DOHH2 (cell line): ENCODE measurements around the gene SPECC1L.

Experiments
- EZH2phosphoT487 ChIP-seq: fragments of 200-600 bp; sonication (generic); IDR thresholded peaks from 2 replicates; pipeline ENCODE4 v1.6.1; 2017; ENCODE audit warnings: borderline replicate concordance, mild to moderate bottlenecking, antibody characterized with exemption, low read length, moderate library complexity, mixed read lengths
- TF ChIP-seq, protein P1 (sequence below): fragments of 200-600 bp; sonication (generic); IDR thresholded peaks from one replicate; pipeline ENCODE4 v1.5.1; 2014; ENCODE audit warnings: antibody characterized with exemption, mild to moderate bottlenecking, low read depth, low read length; ENCODE audit not compliant: poor library complexity, severe bottlenecking

DNA sequence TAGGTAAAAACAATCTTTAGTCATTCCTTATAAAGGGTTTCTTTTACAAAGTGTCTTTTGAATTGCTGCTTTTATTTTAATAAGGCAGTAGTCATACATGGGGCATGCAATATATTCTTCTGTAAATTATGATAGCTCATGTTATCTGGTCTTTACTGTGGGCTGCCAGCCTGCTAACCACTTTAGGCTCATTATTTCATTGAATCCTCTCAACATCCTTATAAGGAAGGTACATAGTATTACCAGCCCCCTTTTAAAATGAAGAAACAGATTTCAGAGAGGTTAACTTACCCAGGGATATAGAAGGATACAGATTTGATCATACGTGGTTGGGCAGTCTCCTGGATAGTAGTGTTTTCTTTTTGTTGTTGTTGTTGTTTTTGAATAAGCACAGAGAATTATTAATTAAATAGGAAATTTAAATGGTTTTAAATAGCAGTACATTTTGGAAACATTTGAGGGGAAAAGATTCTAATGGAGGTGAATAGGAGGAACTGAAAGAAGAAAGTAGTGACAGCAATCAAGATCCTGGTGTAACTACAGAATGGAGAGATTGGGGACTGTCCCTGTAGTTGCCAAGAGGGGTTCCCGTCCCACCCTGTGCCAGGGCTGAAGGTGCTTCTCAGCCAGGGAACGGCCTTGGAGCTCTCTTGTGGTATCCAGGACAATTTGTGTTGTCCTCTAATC, 21.0 kb downstream of the SPECC1L start:
- TF ChIP-seq, protein P1, sequence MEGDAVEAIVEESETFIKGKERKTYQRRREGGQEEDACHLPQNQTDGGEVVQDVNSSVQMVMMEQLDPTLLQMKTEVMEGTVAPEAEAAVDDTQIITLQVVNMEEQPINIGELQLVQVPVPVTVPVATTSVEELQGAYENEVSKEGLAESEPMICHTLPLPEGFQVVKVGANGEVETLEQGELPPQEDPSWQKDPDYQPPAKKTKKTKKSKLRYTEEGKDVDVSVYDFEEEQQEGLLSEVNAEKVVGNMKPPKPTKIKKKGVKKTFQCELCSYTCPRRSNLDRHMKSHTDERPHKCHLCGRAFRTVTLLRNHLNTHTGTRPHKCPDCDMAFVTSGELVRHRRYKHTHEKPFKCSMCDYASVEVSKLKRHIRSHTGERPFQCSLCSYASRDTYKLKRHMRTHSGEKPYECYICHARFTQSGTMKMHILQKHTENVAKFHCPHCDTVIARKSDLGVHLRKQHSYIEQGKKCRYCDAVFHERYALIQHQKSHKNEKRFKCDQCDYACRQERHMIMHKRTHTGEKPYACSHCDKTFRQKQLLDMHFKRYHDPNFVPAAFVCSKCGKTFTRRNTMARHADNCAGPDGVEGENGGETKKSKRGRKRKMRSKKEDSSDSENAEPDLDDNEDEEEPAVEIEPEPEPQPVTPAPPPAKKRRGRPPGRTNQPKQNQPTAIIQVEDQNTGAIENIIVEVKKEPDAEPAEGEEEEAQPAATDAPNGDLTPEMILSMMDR = no peak
- no peak for TF ChIP-seq EZH2phosphoT487
